ENCODE data around the gene FAM8A1.
"Not testable (repeated sequence)": the region's sequence is repeated elsewhere in the genome, so short reads cannot be mapped to it uniquely, and the experiment has no call there.

Gene FAM8A1, protein sequence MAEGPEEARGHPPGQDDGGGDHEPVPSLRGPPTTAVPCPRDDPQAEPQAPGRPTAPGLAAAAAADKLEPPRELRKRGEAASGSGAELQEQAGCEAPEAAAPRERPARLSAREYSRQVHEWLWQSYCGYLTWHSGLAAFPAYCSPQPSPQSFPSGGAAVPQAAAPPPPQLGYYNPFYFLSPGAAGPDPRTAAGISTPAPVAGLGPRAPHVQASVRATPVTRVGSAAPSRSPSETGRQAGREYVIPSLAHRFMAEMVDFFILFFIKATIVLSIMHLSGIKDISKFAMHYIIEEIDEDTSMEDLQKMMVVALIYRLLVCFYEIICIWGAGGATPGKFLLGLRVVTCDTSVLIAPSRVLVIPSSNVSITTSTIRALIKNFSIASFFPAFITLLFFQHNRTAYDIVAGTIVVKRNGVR

DNA sequence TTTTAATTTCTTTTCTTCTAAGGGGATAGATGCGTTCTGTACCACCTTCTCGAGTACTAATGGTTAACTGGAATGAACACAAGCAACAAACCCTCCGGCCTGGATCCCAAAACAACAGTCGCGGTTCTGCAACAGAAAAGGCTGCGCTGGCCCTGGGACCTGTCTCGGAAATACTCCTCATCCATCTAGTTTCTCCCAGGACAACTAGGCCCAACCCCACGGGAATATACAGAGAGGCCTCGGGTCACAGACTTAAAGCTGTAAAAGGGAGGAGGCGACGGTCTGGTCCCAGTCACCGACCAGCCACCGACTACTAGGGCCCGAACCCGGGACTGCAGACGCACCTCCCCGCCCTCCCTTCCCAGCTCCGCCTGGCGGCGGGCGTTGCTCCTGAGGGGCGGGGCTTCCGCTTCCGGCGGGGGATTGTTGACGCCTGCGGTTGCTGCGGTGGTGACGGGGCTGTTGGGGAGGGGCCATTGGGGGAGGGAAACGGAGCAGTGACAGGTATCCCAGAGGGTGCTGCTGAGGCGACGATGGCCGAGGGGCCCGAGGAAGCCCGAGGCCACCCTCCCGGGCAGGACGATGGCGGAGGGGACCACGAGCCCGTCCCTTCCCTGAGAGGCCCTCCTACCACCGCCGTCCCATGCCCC, at the start of gene FAM8A1:
FAM8A1 (plus strand) TSS at position 426 of the 650 bp plus-strand sequence; CDS start at position 534, 108 bp downstream.
- peak; percentile 78 for DNase-seq

DNA sequence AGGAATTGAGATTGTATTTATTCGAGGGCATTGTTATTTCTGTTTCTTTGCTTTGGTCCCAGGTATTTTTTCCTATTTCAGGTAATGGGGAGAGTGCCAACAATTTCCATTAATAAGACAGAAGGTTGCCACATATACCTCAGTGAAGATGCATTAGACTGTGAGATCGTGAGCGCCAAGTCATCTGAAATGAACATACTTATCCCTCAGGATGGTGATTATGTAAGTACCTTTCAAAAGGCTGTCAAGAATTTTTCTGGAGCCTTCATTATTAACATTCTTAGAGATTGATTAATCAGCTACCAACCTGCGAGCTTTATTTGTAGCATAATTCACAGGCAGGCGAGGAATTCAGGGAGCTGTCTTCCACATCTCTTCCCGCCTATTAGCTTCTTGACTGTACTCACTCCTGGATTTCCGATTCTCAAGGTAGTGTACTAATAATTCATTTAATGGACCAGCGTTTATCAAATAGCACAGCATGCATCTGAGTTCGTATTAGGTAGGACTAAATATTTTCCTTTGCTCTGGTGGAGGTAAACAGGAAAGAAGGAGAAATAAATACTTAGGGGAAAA, 48.6 kb upstream of the FAM8A1 start:
- no peak for DNase-seq

DNA sequence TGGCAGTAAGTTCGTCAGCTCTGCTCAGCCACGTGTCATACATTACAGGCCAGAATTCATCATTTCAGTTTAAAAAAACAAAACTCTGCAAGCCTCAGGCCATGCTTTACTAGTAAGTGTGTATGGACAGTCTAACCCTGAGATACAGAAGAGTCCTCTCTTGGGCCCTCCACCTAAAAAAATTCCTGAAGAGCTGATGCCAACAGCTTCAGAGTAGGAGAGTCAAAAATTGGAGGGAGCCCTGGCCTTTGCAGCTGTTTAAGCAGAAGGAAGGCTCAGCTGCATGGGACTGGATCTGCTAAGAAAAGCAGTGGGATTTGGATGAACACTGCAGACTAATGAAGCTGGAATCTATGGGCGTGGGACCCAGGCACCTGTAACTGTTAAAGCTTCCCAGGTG, 47.2 kb upstream of the FAM8A1 start:
- DNase-seq = no peak

DNA sequence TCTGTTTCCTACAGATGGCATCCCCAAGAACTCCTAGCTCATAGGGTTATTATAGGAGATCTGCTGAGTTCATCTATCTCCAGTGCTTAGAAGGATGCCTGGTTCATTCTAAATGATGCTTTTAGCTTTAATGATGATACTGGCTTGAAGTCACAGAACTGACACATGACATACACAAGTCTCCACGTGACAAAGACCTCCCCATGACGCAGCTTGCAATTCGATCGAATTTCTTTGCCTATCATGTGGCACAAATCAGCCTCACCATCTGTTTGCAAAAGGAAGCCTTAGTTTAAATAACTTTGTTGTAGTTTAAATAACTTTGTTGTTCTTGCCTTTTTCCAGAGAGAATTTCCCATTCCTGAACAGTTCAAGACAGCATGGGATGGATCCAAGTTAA, 44.1 kb upstream of the FAM8A1 start:
- DNase-seq = no peak

DNA sequence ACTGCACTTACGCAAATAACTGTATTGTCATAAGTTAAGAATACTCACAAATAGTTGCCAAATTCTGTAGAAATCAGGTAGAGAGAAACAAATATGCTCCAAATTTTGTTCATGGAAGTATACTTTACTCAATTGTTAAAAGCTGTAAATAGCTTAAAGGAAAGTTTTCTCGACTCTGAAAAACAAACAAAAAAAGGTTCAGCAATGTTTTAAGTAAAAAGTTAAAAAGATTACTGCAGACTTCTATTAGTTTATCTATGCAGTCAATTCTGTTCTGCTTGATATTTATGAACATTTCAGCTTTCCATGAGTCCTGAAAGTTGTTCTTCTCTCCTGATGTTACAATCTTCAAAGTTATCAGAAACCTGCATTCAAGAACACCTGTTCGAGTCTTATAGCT, 37.5 kb upstream of the FAM8A1 start:
- DNase-seq = no peak

DNA sequence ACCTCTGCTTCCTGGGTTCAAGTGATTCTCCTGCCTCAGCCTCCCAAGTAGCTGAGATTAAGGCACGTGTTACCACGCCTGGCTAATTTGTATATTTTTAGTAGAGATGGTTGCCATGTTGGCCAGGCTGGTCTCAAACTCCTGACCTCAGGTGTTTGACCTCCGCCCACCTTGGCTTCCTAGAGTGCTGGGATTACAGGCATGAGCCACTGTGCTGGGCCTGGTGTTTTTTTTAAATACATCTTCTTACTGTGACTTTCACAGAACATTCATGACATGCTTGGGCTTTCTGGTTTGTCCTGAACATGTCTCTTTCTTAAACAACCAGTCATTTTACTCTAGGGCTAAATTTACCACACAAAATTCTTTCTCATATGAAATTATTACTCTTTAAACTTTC, 34.7 kb upstream of the FAM8A1 start:
- DNase-seq = no peak

DNA sequence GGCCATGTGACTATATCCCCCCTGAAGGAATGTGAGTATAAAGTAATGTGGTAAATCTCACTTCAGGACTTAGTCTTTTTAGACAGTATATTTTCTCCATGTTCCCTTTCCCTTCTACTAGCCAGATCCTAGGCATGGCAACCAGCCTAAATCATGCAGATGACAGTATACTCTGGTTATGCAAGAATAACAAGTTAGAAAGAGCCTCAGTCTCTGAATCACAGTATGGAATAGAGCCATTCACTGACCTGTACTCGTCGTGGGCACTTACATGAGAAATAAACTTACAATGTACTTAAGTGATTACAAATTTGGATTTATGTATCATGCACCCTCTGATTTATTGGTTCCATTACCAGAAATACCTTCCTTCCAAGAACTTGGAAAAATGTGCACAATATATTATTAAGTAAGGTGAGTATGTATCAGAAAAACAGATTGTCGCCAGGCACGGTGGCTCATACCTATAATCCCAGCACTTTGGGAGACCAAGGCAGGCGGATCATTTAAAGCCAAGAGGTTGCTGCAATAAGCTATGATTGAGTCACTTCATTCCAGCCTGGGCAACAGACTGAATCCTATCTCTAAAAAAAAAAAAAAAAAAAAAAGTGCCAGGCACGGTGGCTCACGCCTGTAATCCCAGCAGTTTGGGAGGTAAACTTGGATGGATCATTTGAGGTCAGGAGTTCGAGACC, 25.1 kb upstream of the FAM8A1 start:
- DNase-seq = no peak

DNA sequence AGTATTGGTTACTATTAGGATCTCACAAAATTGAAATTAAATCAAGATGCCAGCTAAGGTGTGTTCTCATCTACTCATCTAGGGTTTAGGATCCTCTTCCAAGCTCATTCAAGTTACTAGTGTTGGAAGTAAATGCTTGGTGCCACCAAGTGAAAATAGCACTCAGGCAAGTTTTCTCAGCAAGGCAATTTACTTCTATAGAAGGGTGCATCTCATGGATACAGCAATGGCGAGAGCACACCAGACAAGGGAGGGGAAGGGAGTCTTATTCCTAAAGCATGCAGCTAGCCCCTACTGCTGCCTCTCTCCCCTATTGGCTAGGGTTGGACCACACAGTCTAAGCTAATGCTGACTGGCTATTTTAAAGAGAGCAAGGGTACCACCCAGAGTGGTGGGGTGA, 23.0 kb upstream of the FAM8A1 start:
- DNase-seq = no peak

DNA sequence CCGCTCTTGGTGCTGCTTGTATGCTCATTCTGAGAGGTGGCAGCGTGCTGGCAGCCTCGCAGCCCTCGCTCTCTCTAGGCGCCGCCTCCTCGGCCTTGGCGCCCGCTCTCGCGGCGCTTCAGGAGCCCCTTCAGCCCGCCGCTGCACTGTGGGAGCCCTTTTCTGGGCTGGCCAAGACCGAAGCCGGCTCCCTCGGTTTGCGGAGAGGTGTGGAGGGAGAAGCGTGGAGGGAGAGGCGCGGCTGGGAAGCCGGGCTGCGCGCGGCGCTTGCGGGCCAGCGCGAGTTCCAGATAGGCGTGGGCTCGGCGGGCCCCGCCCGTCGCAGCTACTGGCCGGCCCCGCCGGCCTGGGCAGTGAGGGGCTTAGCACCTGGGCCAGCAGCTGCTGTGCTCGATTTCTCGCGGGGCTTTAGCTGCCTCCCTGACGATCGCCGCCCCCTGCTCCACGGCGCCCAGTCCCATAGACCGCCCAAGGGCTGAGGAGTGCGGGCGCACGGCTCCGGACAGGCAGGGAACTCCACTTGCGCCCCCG, 19.5 kb upstream of the FAM8A1 start:
- DNase-seq = no peak

DNA sequence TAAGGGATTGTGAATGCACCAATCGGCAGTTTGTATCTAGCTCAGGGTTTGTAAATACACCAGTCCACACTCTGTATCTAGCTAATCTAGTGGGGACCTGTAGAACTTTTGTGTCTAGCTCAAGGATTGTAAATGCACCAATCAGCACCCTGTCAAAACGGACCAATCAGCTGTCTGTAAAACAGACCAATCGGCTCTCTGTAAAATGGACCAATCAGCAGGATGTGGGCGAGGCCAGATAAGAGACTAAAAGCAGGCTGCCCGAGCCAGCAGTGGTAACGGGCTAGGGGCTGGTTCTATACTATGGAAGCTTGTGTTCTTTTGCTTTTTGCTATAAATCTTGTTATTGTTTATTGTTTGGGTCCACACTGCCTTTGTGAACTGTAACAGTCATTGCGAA, 18.8 kb upstream of the FAM8A1 start:
- DNase-seq = not testable (repeated sequence)

DNA sequence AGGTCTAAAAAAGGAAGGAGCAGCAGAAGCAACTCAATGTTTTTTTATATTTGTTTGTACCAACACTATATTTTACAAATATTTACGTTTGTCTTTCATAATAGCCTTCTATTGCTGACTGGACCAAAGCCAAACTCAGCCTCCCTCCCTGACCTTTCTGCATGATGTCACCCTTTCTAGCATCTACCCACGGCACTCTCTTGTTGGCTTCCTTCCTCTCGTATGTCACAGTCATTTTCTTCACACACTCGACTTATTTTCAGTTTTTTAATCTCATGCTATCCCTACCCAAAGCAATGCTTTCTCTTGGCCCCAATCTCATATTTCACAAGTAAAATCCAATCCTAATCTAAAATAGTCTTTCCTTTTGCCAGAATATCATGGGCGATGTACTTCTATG, 16.3 kb upstream of the FAM8A1 start:
- DNase-seq = no peak

DNA sequence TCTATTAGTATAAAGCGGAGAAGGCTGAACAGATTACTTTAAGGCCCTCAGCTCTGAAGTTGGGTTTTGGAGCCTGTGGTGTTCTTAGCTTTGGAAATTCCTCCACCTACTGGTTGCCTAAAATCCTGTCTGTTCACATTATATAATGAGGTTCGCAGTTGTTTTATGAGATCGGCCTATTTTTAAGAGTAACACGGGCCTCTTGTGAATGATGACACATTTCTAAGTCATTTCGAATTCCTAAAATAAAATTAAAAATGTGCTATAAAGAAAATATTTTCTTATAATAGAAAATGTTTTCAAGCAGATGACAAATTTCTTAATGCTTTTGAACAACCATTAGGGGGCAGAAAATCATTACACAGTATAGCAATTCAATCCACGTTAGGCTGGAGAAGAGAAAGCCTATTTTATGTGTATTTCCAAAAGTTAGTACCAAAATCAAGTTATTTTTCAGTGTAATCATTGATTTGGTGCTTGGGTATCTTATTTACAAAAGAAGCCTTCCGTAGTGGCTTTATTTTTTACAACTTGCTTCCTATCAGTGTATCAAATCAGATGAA, 15.8 kb upstream of the FAM8A1 start:
- DNase-seq = no peak

DNA sequence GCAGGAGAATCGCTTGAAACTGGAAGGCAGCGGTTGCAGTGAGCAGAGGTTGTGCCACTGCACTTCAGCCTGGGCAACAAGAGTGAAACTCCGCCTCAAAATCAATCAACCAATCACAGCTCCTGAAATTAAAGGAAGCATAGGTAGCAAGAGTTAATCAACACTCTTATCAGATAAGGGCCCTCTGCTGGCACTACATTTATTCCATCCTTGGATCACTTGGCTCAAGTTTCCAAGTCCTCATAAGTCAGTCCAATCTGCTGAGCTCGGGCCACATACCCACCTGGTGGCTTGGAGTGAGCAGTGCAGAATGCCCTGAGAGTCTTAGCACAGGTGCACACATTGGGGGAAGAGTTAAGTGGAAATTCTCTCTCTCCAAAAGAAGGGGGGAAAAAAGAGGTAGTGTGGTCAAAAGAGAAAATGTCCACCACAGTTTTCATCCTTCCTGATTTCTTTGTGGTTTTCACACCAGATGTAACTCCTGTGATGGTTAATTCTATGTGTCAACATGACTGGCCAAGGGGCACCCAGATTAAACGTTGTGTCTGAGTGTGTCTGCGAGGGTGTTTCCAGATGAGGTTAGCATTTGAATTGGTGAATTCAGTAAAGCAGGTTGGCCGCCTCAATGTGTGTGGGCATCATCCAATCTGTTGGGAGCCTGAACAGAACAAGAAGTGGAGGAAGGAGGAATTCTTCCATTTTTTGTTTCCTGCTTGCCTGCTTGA, 14.2 kb upstream of the FAM8A1 start:
- DNase-seq = no peak

DNA sequence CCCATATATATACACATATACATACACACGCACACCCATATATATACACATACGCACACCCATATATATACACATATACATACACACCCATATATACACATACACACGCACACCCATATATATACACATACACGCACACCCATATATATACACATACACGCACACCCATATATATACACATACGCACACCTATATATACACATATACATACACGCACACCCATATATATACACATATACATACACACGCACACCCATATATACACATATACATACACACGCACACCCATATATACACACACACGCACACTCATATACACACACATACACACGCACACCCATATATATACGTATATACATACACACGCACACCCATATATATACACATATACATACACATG, 13.5 kb upstream of the FAM8A1 start:
- DNase-seq = not testable (repeated sequence)

DNA sequence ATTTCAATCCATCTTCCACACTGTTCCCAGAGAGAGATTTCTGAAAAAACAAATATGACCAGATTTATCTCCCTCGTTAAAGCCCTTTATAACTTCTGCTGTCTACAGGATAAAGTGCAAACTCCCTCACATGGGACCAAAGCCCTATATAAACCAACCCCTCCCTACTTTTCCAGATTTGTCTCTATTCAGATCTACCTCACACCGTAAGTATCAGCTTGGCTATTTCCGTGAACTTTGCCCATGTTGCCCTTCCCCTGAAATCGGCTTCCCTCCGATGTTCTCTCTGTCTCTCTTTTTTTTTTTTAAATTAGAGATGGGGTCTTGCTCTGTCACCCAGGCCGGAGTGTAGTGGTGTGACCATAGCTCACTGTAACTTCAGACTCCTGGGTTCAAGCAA, 12.1 kb upstream of the FAM8A1 start:
- no peak for DNase-seq

DNA sequence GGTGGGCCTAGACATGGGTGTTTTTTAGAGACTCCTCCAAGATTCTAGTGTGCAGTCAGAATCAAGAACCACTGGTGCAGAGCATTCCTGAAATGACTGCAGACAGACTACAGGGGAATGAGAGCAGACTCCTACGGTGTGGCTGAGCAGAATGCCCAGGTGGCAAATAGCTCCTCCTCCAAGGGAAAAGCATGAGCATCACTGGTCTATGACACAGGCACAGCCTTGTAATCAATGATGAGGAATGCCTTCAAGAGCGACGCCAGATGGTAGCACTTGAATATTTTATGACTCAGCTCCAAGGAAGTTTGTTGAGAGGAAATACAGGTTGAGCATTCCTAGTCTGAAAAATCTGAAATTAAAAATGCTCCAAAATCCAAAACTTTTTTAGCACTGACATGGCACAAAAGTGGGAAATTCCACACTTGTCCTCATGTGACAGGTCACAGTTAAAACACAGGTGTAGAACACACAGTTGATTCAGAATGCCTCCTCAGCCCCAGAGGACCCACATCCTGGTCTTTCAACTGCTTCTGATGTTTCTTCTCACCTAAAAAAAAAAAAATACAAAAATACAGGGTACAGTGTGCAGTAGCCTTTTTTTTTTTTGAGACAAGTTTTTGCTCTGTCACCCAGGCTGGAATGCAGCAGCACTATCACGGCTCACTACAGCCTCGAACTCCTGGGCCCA, 10.6 kb upstream of the FAM8A1 start:
- DNase-seq = peak; percentile 54

DNA sequence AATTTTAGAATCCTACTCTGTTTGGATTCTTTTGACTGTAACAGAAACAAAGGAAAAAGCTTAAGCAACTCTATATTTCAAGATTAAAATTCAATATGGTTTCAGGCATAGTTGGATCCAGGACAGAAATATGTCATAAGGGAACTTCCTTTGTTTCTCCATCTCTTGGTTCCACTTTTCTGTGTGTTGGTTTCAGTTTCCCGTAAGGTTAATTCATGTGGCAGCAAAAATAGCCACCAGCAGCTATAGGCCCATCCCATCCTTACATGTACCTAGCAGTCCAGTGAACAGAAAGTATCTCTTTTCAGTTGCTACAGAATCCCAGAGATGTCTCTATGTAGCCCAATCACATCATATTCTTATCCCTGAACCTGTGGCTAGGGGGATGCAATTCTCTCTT, 8.8 kb upstream of the FAM8A1 start:
- no peak for DNase-seq

DNA sequence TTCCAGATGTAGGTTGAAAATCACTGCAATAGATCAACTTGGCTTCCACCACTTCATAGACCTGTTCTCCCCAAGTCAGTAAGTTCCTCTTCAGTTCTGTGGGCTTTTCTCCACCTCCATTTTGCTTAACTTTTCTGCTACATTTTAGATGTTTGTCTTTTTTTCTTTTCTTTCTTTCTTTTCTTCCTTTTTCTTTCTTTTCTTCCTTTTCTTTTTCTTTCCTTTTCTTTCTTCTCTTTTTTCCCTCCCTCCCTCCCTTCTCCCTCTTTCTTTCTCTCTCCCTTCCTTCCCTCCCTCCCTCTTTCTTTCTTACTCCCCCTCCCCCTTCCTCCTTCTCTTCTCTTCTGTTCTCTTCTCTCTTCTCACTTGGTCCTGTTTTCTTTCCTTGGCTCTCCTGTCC, 6.9 kb upstream of the FAM8A1 start:
- no peak for DNase-seq

DNA sequence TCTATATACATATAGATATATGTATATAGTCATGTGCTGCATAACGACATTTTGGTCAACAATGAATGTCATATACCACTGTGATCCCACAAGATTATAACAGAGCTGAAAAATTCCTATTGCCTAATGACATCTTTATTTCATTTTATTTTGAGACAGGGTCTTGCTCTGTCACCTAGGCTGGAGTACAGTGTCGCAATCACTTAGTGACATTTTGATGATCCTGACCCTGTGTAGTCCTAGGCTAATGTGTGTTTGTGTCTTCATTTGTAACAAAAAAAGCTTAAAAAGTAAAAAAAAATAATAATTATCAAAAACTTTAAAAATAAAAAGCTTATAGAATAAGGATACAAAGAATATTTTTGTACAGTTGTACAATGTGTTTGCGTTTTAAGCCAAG, 4.0 kb upstream of the FAM8A1 start:
- DNase-seq = no peak

DNA sequence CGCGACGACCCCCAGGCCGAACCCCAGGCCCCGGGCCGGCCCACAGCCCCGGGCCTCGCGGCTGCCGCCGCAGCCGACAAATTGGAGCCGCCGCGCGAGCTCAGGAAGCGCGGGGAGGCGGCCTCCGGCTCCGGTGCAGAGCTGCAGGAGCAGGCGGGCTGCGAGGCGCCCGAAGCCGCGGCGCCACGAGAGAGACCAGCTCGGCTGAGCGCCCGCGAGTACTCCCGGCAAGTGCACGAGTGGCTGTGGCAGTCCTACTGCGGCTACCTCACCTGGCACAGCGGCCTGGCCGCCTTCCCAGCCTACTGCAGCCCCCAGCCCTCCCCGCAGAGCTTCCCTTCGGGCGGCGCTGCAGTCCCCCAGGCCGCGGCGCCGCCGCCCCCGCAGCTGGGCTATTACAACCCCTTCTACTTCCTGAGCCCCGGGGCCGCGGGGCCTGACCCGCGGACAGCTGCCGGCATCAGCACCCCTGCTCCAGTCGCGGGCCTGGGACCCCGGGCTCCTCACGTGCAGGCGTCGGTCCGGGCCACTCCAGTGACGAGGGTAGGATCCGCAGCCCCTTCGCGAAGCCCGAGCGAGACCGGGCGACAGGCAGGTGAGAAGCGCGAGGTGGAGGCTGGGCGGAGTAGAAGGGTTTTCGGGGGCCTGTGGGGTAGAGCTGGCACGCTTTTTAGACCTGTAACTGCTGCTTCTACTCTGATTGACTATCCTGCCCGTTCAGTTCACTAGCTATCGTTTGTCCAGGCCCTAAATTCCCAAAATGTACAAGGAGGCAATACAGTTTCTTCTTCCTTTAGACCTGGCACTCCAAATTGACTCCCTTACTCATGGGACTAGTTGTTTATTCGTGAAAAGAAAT, 654 bp downstream of the FAM8A1 start:
- no peak for DNase-seq

DNA sequence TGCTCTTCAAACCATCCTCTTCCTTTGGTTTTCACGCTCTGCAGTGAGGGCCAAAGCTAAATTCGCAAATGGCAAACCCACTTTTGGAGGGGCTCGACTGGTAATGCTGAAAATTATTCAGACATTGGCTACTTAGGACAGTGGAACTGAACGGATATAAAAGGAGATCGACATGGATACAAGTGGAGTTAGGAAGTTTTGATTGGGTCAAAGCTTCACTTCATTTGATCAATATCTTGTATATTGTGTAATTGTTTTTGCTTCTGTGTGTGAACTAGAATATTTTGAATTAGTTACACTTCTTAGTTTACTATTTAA, 1.2 kb downstream of the FAM8A1 start:
- DNase-seq = no peak
